Stimulated activated naive CD8-positive, alpha-beta T cell treated with anti-CD3 and anti-CD28 coated beads, Interleukin-15, amount 100 ng/mL, for 72 hours (primary cell): ENCODE data around the gene RSPO3.
"Not testable (repeated sequence)": the region's sequence is repeated elsewhere in the genome, so short reads cannot be mapped to it uniquely, and the experiment has no call there.

ENCODE experiments used
- ATAC-seq: fragments of 150-1000 bp; cut with Tn5 transposase; 2 replicates; pipeline ENCODE4 v1.10.0; 2021; ENCODE audit warnings: mild to moderate bottlenecking, moderate library complexity
- DNase-seq, 2 donors: peaks; one replicate each; pipeline ENCODE4 v3.0.0; 2021 to 2022
- H3K27ac Mint-ChIP-seq, 2 donors: one replicate each; pipeline ENCODE4 v1.8.0; 2022; ENCODE audit warnings: mild to moderate bottlenecking in 2 of 2, mixed read lengths in 2 of 2, moderate library complexity in 2 of 2
- H3K27me3 Mint-ChIP-seq: one replicate; pipeline ENCODE4 v1.8.0; 2022; ENCODE audit warnings: mixed read lengths
- H3K4me1 Mint-ChIP-seq: one replicate; pipeline ENCODE4 v1.8.0; 2022; ENCODE audit warnings: mild to moderate bottlenecking, mixed read lengths
- H3K4me3 Mint-ChIP-seq, 2 donors: one replicate each; pipeline ENCODE4 v1.8.0; 2022; ENCODE audit warnings: mild to moderate bottlenecking in 2 of 2, mixed read lengths in 2 of 2, moderate library complexity in 1 of 2
- H3K9me3 Mint-ChIP-seq, 2 donors: one replicate each; pipeline ENCODE4 v1.8.0; 2022; ENCODE audit warnings: mixed read lengths in 2 of 2

The RSPO3 gene, protein sequence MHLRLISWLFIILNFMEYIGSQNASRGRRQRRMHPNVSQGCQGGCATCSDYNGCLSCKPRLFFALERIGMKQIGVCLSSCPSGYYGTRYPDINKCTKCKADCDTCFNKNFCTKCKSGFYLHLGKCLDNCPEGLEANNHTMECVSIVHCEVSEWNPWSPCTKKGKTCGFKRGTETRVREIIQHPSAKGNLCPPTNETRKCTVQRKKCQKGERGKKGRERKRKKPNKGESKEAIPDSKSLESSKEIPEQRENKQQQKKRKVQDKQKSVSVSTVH

DNA sequence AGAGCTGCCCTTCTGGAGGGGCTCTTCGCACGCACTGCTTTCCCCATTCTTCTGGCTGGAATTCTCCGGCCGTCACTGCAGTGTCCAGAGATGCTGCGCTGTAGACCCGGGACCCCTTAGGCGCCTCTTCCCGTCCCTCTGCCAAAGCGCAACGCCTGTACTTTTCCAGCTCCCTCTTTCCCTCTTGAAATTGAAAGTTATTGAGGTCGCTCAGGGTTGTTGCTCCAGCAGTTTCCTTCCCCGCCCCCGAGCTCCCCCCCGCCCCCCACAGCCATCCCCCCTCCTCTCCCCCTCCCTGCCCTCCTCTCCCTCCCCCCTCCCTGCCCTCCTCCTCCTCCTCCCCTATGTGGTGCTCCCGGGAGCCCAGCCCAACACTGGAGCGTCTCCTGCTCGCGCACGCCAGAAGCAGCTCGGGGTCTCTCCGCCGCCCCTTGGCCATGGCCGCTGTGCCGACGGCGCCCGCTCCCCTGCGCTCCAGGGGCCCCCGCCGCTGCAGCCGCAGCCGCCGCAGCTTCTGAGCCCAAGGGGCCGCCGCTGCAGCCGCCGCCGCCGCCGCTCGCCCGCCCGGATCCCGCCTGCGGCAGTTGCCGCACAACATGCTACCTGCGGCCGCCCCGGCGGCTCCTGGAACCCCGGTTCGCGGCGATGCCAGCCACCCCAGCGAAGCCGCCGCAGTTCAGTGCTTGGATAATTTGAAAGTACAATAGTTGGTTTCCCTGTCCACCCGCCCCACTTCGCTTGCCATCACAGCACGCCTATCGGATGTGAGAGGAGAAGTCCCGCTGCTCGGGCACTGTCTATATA lies at the start of gene RSPO3:
TSS of gene RSPO3 (plus strand) at position 374 of the 804 bp plus-strand sequence. CDS start 522 bp downstream, outside the sequence.
- DNase-seq = peak; percentile 20 to 30
- Mint-ChIP-seq H3K27ac (no peak within 1 kb of the TSS), H3K4me1 (peaks cover 40% of the 10 kb centered on the region), H3K9me3 (no peaks in the 10 kb centered on the region), H3K4me3 (peak within 1 kb of the TSS; percentile 77 to 87), H3K27me3 (peaks cover 70% of the 10 kb centered on the region)
- peak; percentile 22 for ATAC-seq

DNA sequence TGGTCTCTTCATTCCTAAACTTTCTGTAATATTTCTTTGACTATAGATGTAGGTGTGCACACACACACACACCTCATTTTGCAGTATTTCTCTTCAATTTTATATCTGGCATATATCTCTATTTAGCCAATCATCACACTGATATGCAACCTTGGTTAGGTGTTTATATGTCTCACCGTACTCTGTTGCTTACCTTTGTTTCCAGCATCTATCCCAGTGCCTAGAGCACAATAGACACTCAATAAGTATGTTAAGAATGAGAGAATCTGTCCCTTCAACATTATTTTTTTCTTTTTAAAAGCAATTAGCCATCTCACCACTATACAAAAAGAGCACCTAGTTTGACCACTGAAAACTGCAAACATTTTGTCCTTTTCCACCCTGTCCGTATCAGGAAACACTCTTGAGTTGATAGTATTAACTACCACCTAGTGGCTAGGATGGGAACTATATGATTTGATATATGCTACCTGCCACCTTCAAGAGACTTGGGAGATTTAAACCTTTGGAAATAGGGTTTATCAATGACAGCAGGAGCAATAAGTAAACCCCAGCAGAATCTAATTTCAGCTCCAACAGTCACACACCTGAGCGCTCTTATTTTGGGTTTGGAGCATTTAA lies 48.7 kb upstream of the RSPO3 start:
- ATAC-seq (no peak), DNase-seq (no peak)
- no peaks in the 10 kb centered on the region for H3K4me1 Mint-ChIP-seq
- H3K4me3 Mint-ChIP-seq = no peak overlapping the region
- no peaks in the 10 kb centered on the region for H3K9me3 Mint-ChIP-seq
- no peaks in the 10 kb centered on the region for H3K27me3 Mint-ChIP-seq
- no peak overlapping the region for H3K27ac Mint-ChIP-seq

DNA sequence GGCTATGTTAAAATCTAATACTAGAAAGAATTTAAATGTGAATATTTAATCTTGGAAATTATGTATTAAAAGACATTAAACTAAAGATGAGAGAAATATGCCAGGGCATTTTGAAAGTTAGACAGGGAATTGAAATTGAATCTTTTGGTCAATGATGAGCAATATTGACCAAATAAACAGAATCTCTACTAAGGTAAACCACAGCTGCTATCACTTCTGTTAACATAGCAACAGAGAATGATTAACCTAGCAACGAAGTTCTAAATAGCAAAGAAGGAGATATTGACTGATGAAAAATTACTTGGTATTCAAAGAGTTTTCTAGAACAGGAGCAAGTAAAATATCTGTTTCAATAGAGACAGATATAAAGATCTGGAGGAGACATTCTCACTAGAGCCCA lies 45.2 kb upstream of the RSPO3 start:
- Mint-ChIP-seq H3K4me1 (no peaks in the 10 kb centered on the region), H3K27ac (no peak overlapping the region), H3K27me3 (peaks cover 8% of the 10 kb centered on the region), H3K4me3 (no peak overlapping the region), H3K9me3 (no peaks in the 10 kb centered on the region)
- no peak for DNase-seq
- ATAC-seq = no peak

DNA sequence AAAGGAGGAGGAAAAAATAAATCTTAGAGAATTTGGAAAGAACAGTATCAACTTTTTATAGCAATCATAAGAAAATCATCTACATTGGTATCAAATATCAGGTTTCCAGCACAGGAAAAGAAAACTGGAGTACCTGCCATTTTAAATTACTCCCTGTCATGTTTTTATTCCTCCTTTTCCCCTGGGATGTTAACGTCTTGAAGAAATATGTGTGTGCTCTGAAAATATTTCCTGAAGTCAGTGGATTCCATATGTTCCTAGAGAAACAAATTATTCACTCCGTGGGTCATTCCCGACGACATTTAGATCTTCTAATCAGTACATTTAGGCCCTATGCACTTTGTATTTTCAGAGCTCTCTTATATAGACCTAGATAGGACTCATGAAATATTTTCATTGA lies 42.0 kb upstream of the RSPO3 start:
- H3K27ac Mint-ChIP-seq = no peak overlapping the region
- peaks cover 8% of the 10 kb centered on the region for H3K27me3 Mint-ChIP-seq
- H3K4me3 Mint-ChIP-seq = no peak overlapping the region
- DNase-seq (no peak), ATAC-seq (no peak)
- H3K9me3 Mint-ChIP-seq = no peaks in the 10 kb centered on the region
- H3K4me1 Mint-ChIP-seq = no peaks in the 10 kb centered on the region

DNA sequence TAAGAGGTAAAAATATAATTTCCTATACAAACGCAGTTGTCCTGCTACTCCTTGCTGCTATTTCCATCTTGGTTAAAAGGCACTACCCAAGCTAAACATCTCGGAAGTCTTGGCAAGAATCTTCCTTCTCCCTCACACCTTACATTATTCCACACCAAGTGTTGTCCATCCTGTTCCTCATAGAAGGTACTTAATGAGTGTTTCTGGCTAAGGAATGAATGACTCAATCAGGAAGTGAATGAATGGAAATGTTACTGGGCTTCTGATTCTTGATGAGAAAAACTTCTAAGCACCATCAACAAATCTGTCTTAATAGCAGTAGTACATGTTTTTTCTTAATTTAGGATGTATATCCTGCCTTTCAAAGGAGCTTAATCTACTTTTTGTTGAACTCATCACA lies 40.6 kb upstream of the RSPO3 start:
- Mint-ChIP-seq H3K4me1 (no peaks in the 10 kb centered on the region), H3K4me3 (no peak overlapping the region), H3K9me3 (no peaks in the 10 kb centered on the region), H3K27ac (no peak overlapping the region), H3K27me3 (peaks cover 8% of the 10 kb centered on the region)
- ATAC-seq (no peak), DNase-seq (no peak)

DNA sequence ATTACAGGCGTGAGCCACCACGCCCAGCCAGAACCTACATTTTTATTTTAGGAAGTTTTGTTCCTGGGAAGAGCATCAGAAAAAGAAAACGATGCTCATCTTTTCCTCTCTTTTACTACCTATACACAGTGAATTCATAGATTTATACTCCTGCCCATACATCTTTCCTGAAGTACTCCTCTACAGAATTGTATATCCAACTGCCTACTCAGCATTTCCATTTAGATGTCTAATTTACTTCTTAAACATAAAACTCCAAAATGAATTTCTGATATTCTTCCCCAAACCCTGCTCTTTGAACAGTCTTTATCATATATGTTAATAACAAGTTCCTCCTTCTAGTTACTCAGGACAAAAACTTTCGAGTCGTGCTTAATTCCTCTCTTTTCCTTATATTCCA lies 39.8 kb upstream of the RSPO3 start:
- no peak for DNase-seq
- H3K27me3 Mint-ChIP-seq = peaks cover 8% of the 10 kb centered on the region
- H3K27ac Mint-ChIP-seq = no peak overlapping the region
- H3K4me1 Mint-ChIP-seq = no peaks in the 10 kb centered on the region
- no peak overlapping the region for H3K4me3 Mint-ChIP-seq
- no peaks in the 10 kb centered on the region for H3K9me3 Mint-ChIP-seq
- ATAC-seq = no peak

DNA sequence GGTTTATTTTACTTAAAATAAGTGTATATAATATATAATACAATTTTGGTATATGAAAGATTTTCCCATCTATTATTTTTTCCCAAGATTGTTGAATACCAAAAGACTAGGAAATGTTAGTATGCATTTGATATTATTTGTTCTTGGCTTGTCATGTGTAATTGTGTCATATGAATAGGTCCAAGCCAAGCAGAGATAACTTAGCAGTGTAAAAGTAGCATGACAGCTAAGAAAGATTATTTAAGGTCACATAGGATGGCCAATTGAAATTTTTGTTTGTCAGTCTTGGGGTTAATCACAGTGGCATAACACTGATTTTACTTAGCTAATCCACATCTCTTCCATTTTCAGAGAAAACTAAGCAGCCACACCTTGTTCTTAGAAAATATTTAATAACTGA lies 38.8 kb upstream of the RSPO3 start:
- no peaks in the 10 kb centered on the region for H3K9me3 Mint-ChIP-seq
- no peak for DNase-seq
- no peak overlapping the region for H3K4me3 Mint-ChIP-seq
- no peaks in the 10 kb centered on the region for H3K4me1 Mint-ChIP-seq
- no peak overlapping the region for H3K27ac Mint-ChIP-seq
- peaks cover 8% of the 10 kb centered on the region for H3K27me3 Mint-ChIP-seq
- ATAC-seq = no peak

DNA sequence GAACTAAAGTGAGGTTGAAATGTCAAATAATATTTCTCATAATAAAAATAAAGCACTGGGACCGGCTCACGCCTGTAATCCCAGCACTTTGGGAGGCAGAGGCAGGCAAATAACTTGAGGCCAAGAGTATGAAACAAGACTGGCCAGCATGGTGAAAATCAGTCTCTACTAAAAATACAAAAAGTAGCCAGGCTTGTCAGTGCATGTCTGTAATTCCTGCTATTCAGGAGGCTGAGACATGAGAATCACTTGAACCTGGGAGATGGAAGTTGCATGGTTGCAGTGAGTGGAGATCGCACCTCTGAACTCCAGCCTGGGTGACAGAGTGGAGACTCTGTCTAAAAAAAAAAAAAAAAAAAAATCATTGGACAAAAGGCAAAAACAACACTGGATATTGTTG lies 38.4 kb upstream of the RSPO3 start:
- Mint-ChIP-seq H3K4me1 (no peaks in the 10 kb centered on the region), H3K27me3 (peaks cover 8% of the 10 kb centered on the region), H3K4me3 (no peak overlapping the region), H3K9me3 (no peaks in the 10 kb centered on the region), H3K27ac (no peak overlapping the region)
- ATAC-seq (no peak), DNase-seq (no peak)

DNA sequence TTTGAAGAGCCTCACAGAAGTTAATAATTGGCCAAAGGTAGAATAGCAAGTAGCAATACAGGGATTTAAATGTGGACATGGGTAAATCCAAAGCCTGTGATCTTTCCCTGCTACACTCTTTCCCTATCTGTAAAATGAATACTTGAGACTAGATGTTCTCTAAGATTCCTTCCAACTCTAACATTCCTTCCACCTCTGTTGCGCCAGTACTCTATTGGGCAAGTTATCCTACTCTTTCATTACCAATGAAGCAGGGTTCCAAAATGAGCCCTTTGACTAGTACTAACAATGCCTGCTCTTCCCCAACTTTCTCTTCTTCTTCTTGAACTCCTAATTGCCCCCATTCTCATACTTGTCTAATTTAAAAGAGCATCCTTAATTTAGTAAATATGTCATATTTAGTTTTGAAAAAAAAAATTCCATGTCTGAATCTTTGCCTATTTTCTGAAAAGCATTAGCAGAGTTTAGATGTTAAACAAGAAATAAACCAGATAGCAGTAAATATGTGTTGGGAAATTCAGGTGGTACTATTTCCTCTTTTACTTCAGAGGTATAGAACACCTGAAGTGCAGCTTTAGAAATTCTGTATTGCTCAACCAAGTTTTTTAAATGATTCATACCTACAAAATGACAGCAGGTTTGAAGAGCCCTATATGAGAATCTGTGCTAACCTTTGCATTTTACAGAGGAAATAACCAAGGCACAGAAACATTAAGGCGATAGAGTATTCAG lies 35.1 kb upstream of the RSPO3 start:
- H3K27me3 Mint-ChIP-seq = no peaks in the 10 kb centered on the region
- DNase-seq (no peak), ATAC-seq (no peak)
- H3K27ac Mint-ChIP-seq = no peak overlapping the region
- no peaks in the 10 kb centered on the region for H3K4me1 Mint-ChIP-seq
- H3K9me3 Mint-ChIP-seq = no peaks in the 10 kb centered on the region
- H3K4me3 Mint-ChIP-seq = no peak overlapping the region

DNA sequence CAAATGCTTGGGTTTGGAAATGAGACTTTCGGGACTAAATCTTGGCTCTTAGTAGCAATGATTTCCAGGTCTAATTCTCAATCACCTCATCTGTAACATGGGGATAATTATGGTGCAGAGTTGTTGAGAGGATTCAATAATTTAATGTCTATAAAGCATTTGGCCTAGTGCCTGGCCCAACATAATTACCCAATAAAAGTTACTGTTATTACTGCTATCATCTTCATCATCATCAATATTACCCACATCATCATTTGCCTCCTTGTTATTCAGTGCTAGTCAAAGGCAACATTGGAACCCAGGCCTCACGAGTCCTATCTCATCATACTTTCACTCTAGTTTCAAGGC lies 34.5 kb upstream of the RSPO3 start:
- Mint-ChIP-seq H3K4me3 (no peak overlapping the region), H3K27ac (no peak overlapping the region), H3K4me1 (no peaks in the 10 kb centered on the region), H3K9me3 (no peaks in the 10 kb centered on the region), H3K27me3 (no peaks in the 10 kb centered on the region)
- ATAC-seq (no peak), DNase-seq (no peak)

DNA sequence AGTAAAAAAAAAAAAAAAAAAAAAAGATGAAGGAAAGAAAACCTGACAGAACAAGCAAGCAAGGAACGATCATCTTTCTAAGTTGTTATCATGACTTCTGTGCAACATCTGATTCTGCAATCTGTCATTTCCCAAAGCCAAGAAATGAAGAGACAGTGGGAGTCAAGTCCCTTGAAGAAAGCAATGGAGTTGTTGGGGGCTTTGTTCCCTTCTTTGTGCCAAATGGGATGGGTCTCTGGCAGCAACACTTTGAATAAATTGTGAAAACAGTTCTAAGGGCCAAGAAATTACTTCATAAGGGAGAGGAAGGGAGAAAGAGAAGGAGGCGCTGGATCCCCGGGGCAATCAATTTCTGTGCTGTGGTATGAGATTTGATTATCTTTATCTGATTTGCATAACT lies 33.3 kb upstream of the RSPO3 start:
- ATAC-seq (no peak), DNase-seq (no peak)
- Mint-ChIP-seq H3K27ac (no peak overlapping the region), H3K27me3 (no peaks in the 10 kb centered on the region), H3K9me3 (no peaks in the 10 kb centered on the region), H3K4me1 (no peaks in the 10 kb centered on the region), H3K4me3 (no peak overlapping the region)

DNA sequence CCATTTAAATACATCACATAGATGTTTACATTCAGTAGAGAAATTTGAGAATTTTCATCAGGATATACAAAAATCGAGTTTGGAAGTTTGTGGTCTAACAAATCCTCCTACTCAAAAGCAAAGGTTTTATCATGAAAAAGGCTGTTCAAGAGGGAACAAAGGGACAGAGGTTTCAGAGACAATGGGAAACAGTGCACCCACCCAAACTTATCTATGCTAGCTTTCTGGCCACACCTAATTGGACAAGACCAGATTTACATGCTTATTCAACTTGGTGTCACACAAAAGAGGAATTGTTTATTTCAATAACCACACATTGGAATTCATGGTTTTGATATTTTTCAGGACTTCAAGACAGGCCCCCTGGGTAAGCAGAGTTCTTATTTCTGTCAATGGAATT lies 28.4 kb upstream of the RSPO3 start:
- Mint-ChIP-seq H3K27ac (no peak overlapping the region), H3K4me1 (no peaks in the 10 kb centered on the region), H3K9me3 (no peaks in the 10 kb centered on the region), H3K4me3 (no peak overlapping the region), H3K27me3 (no peaks in the 10 kb centered on the region)
- DNase-seq = no peak
- no peak for ATAC-seq

DNA sequence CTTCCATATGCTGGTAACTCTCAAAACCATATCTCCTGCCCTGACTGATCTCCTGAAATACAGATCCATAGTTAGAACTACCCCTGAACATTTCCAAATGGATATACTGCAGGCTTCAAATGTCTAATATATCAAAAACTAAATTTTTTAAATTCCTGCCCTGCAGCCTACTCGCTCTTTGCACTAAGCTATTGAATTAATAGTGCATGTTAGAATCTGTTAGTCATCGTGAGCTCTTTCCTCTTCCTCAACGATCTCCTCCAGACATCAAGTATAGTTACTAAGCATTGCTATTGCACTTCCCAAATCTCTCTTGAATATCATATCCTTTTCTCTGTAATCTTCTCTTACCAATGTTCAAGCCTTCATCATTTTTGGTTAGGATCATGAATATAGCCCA lies 26.0 kb upstream of the RSPO3 start:
- no peak for DNase-seq
- H3K9me3 Mint-ChIP-seq = no peaks in the 10 kb centered on the region
- no peaks in the 10 kb centered on the region for H3K4me1 Mint-ChIP-seq
- no peak overlapping the region for H3K4me3 Mint-ChIP-seq
- no peaks in the 10 kb centered on the region for H3K27me3 Mint-ChIP-seq
- no peak overlapping the region for H3K27ac Mint-ChIP-seq
- ATAC-seq = no peak

DNA sequence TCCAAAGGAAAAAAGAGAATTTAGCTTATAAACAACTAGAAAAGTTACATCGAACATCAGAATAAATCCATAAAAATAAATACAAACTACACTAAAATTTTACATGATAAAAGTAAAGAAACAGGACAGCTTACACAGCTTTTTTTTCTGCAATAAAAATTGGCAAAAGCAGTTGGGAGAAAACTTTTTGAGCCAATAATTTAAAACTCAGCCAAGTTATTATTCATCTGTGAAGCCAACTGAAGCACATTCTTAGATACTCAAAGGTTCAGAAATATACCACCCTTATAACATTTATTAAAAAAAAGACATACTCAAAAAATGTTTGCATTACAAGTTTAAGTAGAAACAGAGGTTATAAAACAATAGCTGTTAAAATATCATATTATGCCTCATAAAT lies 23.7 kb upstream of the RSPO3 start:
- Mint-ChIP-seq H3K27me3 (no peaks in the 10 kb centered on the region), H3K4me1 (no peaks in the 10 kb centered on the region), H3K9me3 (no peaks in the 10 kb centered on the region), H3K4me3 (no peak overlapping the region), H3K27ac (no peak overlapping the region)
- DNase-seq (no peak), ATAC-seq (no peak)

DNA sequence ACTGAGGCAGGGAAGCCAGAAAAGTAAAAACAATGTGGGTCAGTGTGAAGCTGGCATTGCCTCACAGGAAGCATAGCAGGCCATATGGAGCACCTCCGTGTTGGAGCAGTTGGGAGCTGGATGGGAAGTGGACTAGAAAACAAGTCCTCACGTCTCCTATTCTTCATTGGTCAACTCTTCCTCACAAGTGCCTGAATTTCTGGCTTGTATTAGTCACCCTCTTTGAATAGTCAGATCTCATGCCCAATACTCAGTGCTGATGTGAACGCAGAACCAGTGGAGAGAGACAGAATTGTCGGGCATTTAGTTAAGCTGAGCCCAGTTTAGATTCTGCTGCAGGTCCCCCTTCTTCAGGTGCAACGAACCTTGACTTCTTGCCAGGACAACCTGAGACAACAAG lies 22.3 kb upstream of the RSPO3 start:
- ATAC-seq = no peak
- Mint-ChIP-seq H3K27me3 (no peaks in the 10 kb centered on the region), H3K4me1 (no peaks in the 10 kb centered on the region)

DNA sequence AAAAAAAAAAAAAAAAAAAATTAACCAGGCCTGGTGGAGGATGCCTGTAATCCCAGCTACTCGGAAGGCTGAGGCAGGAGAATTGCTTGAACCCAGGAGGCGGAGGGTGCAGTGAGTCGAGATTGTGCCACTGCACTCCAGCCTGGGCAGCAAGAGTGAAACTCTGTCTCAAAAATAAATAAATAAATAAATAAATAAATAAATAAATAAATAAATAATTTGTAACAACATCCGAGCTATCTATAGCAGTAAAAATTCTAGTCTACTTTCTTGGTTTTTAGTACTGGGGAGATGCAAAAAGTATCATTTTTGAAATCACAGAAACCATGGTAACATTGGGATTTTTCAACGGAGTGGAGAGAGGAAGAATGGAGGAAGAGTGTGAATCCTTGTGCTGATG lies 21.0 kb upstream of the RSPO3 start:
- H3K9me3 Mint-ChIP-seq, ATAC-seq, DNase-seq: not testable (repeated sequence)

More for the DNA sequence above, 22.3 kb upstream of the RSPO3 start:
- H3K27ac Mint-ChIP-seq = no peak overlapping the region
- no peaks in the 10 kb centered on the region for H3K9me3 Mint-ChIP-seq
- no peak for DNase-seq
- H3K4me3 Mint-ChIP-seq = no peak overlapping the region

More for the DNA sequence above, 21.0 kb upstream of the RSPO3 start:
- not testable (repeated sequence) for H3K4me1 Mint-ChIP-seq, H3K4me3 Mint-ChIP-seq, H3K27me3 Mint-ChIP-seq, H3K27ac Mint-ChIP-seq
